ENCODE measurements around the gene SCLY. TPM values are rescaled to one million over a fixed set of nuclear protein-coding genes. Genes with fewer than 3 reads are reported as not detected.
"Not testable (repeated sequence)": the region's sequence is repeated elsewhere in the genome, so short reads cannot be mapped to it uniquely, and the experiment has no call there.

Gene SCLY
- total RNA-seq, 1 donor from 2014 or later = 46.1 TPM

GRCh38 chr2:238046725-238047270 lies 14.0 kb upstream of the SCLY start:
- Mint-ChIP-seq H3K4me3 (no peak overlapping the region), H3K27ac (ENCODE audit: unreplicated experiment) (no peak overlapping the region), H3K9me3 (peaks cover 3% of the 10 kb centered on the region), H3K27me3 (ENCODE audit: low read depth) (no peaks in the 10 kb centered on the region), H3K4me1 (no peaks in the 10 kb centered on the region), H3K36me3 (ENCODE audit: low read depth) (peaks cover 22% of the 10 kb centered on the region)
- no peak for DNase-seq (ENCODE audit: low read depth, low spot score)
- TF ChIP-seq CTCF (conservative IDR thresholded peaks at IDR 0.05) = no peak

- no peak for TF ChIP-seq CTCF (conservative IDR thresholded peaks at IDR 0.05)
- no peak overlapping the region for H3K4me3 Mint-ChIP-seq
- peaks cover 5% of the 10 kb centered on the region for H3K36me3 Mint-ChIP-seq (ENCODE audit: low read depth)
These were observed 7.5 kb upstream of the SCLY start for GRCh38 chr2:238053191-238053776.

GRCh38 chr2:238055841-238056240 lies 5.0 kb upstream of the SCLY start:
- H3K4me3 Mint-ChIP-seq = peak overlapping the region; percentile 38

More at GRCh38 chr2:238053191-238053776, 7.5 kb upstream of the SCLY start:
- Mint-ChIP-seq H3K27ac (ENCODE audit: unreplicated experiment) (no peak overlapping the region), H3K9me3 (peaks cover 3% of the 10 kb centered on the region), H3K4me1 (no peaks in the 10 kb centered on the region), H3K27me3 (ENCODE audit: low read depth) (peaks cover 2% of the 10 kb centered on the region)
- DNase-seq (ENCODE audit: low read depth, low spot score) = no peak

GRCh38 chr2:238057696-238058575 lies 2.9 kb upstream of the SCLY start:
- Mint-ChIP-seq H3K4me3 (peak overlapping the region; percentile 67), H3K4me1 (peaks cover 26% of the 10 kb centered on the region)
- H3K27me3 Mint-ChIP-seq (ENCODE audit: low read depth); H3K36me3 Mint-ChIP-seq (ENCODE audit: low read depth); DNase-seq (ENCODE audit: low read depth, low spot score); H3K27ac Mint-ChIP-seq (ENCODE audit: unreplicated experiment); H3K9me3 Mint-ChIP-seq: not testable (repeated sequence)

More at GRCh38 chr2:238055841-238056240, 5.0 kb upstream of the SCLY start:
- Mint-ChIP-seq H3K27me3 (ENCODE audit: low read depth) (peaks cover 2% of the 10 kb centered on the region), H3K9me3 (peaks cover 8% of the 10 kb centered on the region), H3K4me1 (peaks cover 11% of the 10 kb centered on the region), H3K36me3 (ENCODE audit: low read depth) (peaks cover 8% of the 10 kb centered on the region), H3K27ac (ENCODE audit: unreplicated experiment) (no peak overlapping the region)
- no peak for TF ChIP-seq CTCF (conservative IDR thresholded peaks at IDR 0.05)
- no peak for DNase-seq (ENCODE audit: low read depth, low spot score)

GRCh38 chr2:238059505-238059904 lies 1.3 kb upstream of the SCLY start:
- no peak for DNase-seq (ENCODE audit: low read depth, low spot score)
- H3K4me1 Mint-ChIP-seq = peaks cover 38% of the 10 kb centered on the region
- H3K4me3 Mint-ChIP-seq = peak overlapping the region; percentile 91
- H3K9me3 Mint-ChIP-seq = peaks cover 5% of the 10 kb centered on the region
- no peak overlapping the region for H3K27ac Mint-ChIP-seq (ENCODE audit: unreplicated experiment)
- peaks cover 2% of the 10 kb centered on the region for H3K27me3 Mint-ChIP-seq (ENCODE audit: low read depth)
- H3K36me3 Mint-ChIP-seq (ENCODE audit: low read depth) = peaks cover 13% of the 10 kb centered on the region
- TF ChIP-seq CTCF (conservative IDR thresholded peaks at IDR 0.05) = no peak
